Neural cell (in vitro differentiated cells): ENCODE data around the gene PNO1. TPM values are rescaled to one million over a fixed set of nuclear protein-coding genes. Genes with fewer than 3 reads are reported as not detected.

ENCODE experiments used
- H2AFZ ChIP-seq: fragments of 200-600, 300-800 bp; sonication (generic), shearing (Covaris generic); 2 replicates; pipeline ENCODE4 v1.6.0; 2014; ENCODE audit warnings: low read depth, mild to moderate bottlenecking, antibody characterized with exemption, low read length, moderate library complexity
- H3F3A ChIP-seq: fragments of 200-600 bp; shearing (Covaris generic); 2 replicates; pipeline ENCODE4 v1.6.1; 2016; ENCODE audit warnings: mild to moderate bottlenecking, moderate library complexity, mixed read lengths, antibody characterized with exemption, low read length; ENCODE audit not compliant: insufficient read depth, poor library complexity, severe bottlenecking
- H3K27ac ChIP-seq: fragments of 200-600, 300-800 bp; sonication (generic), shearing (Covaris generic); 2 replicates; pipeline ENCODE4 v1.5.1; 2014; ENCODE audit warnings: mild to moderate bottlenecking, low read length, moderate library complexity
- H3K27me3 ChIP-seq: fragments of 300-800, 200-600 bp; sonication (generic), shearing (Covaris generic); 2 replicates; pipeline ENCODE4 v1.6.0; 2014; ENCODE audit warnings: mild to moderate bottlenecking, low read depth, low read length, moderate library complexity; ENCODE audit not compliant: insufficient read depth
- H3K36me3 ChIP-seq: fragments of 300-800, 200-600 bp; sonication (generic), shearing (Covaris generic); 2 replicates; pipeline ENCODE4 v1.5.1; 2014; ENCODE audit warnings: mild to moderate bottlenecking, antibody characterized with exemption, low read length, moderate library complexity; ENCODE audit not compliant: insufficient read depth
- H3K4me2 ChIP-seq: fragments of 300-800, 200-600 bp; sonication (generic), shearing (Covaris generic); 2 replicates; pipeline ENCODE4 v1.6.0; 2014; ENCODE audit warnings: mild to moderate bottlenecking, low read length
- H3K4me3 ChIP-seq: fragments of 300-800, 200-600 bp; sonication (generic), shearing (Covaris generic); 2 replicates; pipeline ENCODE4 v1.5.1; 2014; ENCODE audit warnings: mild to moderate bottlenecking, low read length, moderate library complexity
- H3K79me2 ChIP-seq: fragments of 200-600 bp; shearing (Covaris generic); replicated peaks from 2 replicates; pipeline ENCODE4 v1.6.0; 2014; ENCODE audit warnings: mild to moderate bottlenecking, low read length, moderate library complexity; ENCODE audit not compliant: insufficient read depth
- H3K9ac ChIP-seq: fragments of 300-800, 200-600 bp; sonication (generic), shearing (Covaris generic); 2 replicates; pipeline ENCODE4 v1.6.1; 2016; ENCODE audit warnings: mild to moderate bottlenecking, low read length, mixed read lengths
- H3K9me2 ChIP-seq: fragments of 200-600 bp; shearing (Covaris generic); 2 replicates; pipeline ENCODE4 v1.6.1; 2016; ENCODE audit warnings: mild to moderate bottlenecking, low read length, mixed read lengths; ENCODE audit not compliant: insufficient read depth
- H3K9me3 ChIP-seq: fragments of 200-600, 300-800 bp; sonication (generic), shearing (Covaris generic); 2 replicates; pipeline ENCODE4 v1.6.1; 2016; ENCODE audit warnings: mild to moderate bottlenecking, mixed run types, low read length, moderate library complexity, mixed read lengths
- H4K20me1 ChIP-seq: fragments of 200-600 bp; shearing (Covaris generic); 2 replicates; pipeline ENCODE4 v1.6.1; 2016; ENCODE audit warnings: mild to moderate bottlenecking, mixed run types; ENCODE audit not compliant: insufficient read depth
- CTCF ChIP-seq: fragments of 450-650 bp; IDR thresholded peaks from 2 replicates; pipeline ENCODE4 v1.5.1; 2014; ENCODE audit warnings: antibody characterized with exemption, mild to moderate bottlenecking, moderate library complexity; ENCODE audit not compliant: poor library complexity, severe bottlenecking
- EP300 ChIP-seq: fragments of 450-650 bp; conservative IDR thresholded peaks from 2 replicates; pipeline ENCODE4 v1.6.1; 2014; ENCODE audit warnings: antibody characterized with exemption, mild to moderate bottlenecking, moderate library complexity; ENCODE audit not compliant: poor library complexity, severe bottlenecking
- EZH2 ChIP-seq: fragments of 200-600, 300-800 bp; shearing (Covaris generic), sonication (generic); IDR thresholded peaks from 2 replicates; pipeline ENCODE4 v1.6.1; 2014; ENCODE audit warnings: antibody characterized with exemption, low read length, borderline replicate concordance, mild to moderate bottlenecking; ENCODE audit not compliant: insufficient read depth, poor library complexity, severe bottlenecking
- MXI1 ChIP-seq: fragments of 450-650 bp; conservative IDR thresholded peaks from 2 replicates; pipeline ENCODE4 v1.6.1; 2014; ENCODE audit warnings: antibody characterized with exemption, mild to moderate bottlenecking; ENCODE audit not compliant: poor library complexity, severe bottlenecking
- POLR2AphosphoS5 ChIP-seq: IDR thresholded peaks from 2 replicates; pipeline ENCODE4 v1.6.1; 2012
- RAD21 ChIP-seq: fragments of 450-650 bp; conservative IDR thresholded peaks from 2 replicates; pipeline ENCODE4 v1.6.1; 2014; ENCODE audit warnings: antibody characterized with exemption, mild to moderate bottlenecking, moderate library complexity
- SMC3 ChIP-seq: fragments of 450-650 bp; conservative IDR thresholded peaks from 2 replicates; pipeline ENCODE4 v1.6.1; 2014; ENCODE audit warnings: antibody characterized with exemption, mild to moderate bottlenecking, moderate library complexity; ENCODE audit not compliant: poor library complexity
- TAF1 ChIP-seq: IDR thresholded peaks from 2 replicates; pipeline ENCODE4 v1.6.1; 2012; ENCODE audit warnings: low read depth
- polyA plus RNA-seq: library from polyadenylated mRNA; depleted of rRNA; stranded (reverse); fragments of >200 nt; gene quantifications from 2 replicates; pipeline ENCODE4 v1.2.3, GENCODE V29; 2014
- TF ChIP-seq, protein P1 (sequence below): IDR thresholded peaks from 2 replicates; pipeline ENCODE4 v1.6.1; 2012; ENCODE audit warnings: borderline replicate concordance

The PNO1 gene
- polyA plus RNA-seq, 1 donor from 2014 or later = 10.9 TPM

DNA sequence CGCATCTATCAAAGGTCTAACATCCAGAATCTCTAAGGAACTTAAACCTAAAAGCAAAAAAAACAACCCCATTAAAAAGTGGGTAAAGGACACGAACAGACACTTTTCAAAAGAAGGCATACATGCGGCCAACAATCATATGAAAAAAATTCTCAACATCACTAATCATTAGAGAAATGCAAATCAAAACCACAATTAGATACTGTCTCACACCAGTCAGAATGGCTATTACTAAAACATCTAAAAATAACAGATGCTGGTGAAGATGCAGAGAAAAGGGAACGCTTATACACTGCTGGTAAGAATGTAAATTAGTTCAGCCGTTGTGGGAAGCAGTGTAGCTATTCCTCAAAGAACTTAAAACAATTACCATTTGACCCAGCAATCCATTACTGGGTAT lies 56.7 kb downstream of the PNO1 start:
- Histone ChIP-seq H3K27ac (no peak overlapping the region), H3K79me2 (peaks cover 72% of the 10 kb centered on the region), H3K9ac (no peak overlapping the region), H3K9me3 (no peaks in the 10 kb centered on the region), H3K4me3 (no peak overlapping the region), H3K27me3 (no peaks in the 10 kb centered on the region), H2AFZ (no peak overlapping the region), H3K9me2 (no peaks in the 10 kb centered on the region), H4K20me1 (no peaks in the 10 kb centered on the region), H3K36me3 (no peaks in the 10 kb centered on the region), H3F3A (no peaks in the 10 kb centered on the region), H3K4me2 (no peak overlapping the region)
- TF ChIP-seq, protein P1, sequence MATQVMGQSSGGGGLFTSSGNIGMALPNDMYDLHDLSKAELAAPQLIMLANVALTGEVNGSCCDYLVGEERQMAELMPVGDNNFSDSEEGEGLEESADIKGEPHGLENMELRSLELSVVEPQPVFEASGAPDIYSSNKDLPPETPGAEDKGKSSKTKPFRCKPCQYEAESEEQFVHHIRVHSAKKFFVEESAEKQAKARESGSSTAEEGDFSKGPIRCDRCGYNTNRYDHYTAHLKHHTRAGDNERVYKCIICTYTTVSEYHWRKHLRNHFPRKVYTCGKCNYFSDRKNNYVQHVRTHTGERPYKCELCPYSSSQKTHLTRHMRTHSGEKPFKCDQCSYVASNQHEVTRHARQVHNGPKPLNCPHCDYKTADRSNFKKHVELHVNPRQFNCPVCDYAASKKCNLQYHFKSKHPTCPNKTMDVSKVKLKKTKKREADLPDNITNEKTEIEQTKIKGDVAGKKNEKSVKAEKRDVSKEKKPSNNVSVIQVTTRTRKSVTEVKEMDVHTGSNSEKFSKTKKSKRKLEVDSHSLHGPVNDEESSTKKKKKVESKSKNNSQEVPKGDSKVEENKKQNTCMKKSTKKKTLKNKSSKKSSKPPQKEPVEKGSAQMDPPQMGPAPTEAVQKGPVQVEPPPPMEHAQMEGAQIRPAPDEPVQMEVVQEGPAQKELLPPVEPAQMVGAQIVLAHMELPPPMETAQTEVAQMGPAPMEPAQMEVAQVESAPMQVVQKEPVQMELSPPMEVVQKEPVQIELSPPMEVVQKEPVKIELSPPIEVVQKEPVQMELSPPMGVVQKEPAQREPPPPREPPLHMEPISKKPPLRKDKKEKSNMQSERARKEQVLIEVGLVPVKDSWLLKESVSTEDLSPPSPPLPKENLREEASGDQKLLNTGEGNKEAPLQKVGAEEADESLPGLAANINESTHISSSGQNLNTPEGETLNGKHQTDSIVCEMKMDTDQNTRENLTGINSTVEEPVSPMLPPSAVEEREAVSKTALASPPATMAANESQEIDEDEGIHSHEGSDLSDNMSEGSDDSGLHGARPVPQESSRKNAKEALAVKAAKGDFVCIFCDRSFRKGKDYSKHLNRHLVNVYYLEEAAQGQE = no peak
- TF ChIP-seq RAD21 = no peak

DNA sequence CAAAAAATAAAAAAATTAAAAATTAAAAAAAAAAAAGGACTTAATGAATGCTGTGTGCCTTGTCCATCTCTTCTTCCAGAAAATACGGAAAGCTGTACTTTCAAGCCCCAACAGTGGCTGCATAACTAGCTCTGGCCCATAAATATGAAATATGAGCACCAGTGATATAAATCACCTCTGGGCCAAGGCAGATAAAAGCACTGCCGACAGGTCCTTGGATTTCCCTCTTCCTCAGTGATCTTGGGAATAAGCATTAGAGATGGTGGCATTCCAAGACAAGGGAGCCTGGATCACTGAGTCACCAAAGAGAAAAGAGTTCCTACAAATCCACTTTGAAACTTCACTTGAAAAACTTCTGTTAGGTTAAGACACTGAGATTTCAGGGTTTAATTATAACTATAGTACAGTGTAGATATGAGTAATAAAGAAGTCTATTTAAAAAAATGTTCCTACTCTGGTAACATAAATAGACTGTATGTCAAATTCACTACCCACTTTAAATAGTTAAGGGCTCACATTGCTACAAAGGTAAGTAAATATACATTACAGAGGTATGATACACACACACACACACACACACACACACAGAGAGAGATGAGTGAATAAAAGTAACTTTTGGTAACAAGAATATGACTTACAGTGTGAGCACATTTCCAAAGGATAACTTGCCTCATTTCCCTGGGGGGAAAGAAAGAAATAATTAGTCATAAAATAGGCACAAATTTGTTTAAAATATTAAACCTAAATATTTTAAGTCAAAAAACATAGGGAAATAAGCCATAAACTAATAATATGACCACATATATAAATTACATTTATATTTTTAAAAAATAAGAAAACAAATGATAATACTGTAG lies 59.0 kb downstream of the PNO1 start:
- H3K4me2 ChIP-seq = no peak overlapping the region
- peaks cover 85% of the 10 kb centered on the region for H3K79me2 ChIP-seq
- no peaks in the 10 kb centered on the region for H3K27me3 ChIP-seq
- H2AFZ ChIP-seq = no peak overlapping the region
- H3K4me3 ChIP-seq = no peak overlapping the region
- no peaks in the 10 kb centered on the region for H3K9me3 ChIP-seq
- no peaks in the 10 kb centered on the region for H4K20me1 ChIP-seq
- H3F3A ChIP-seq = no peaks in the 10 kb centered on the region
- no peaks in the 10 kb centered on the region for H3K36me3 ChIP-seq
- H3K27ac ChIP-seq = no peak overlapping the region
- H3K9me2 ChIP-seq = no peaks in the 10 kb centered on the region
- TF ChIP-seq, protein P1 = no peak
- no peak for TF ChIP-seq MXI1
- no peak for TF ChIP-seq RAD21
- no peak for TF ChIP-seq TAF1
- no peak for TF ChIP-seq CTCF
- TF ChIP-seq SMC3 = no peak
- no peak for TF ChIP-seq EZH2
- no peak for TF ChIP-seq EP300
- TF ChIP-seq POLR2AphosphoS5 = no peak
- H3K9ac ChIP-seq = no peak overlapping the region
